ENCODE results near the gene GMDS. TPM values are rescaled to one million over a fixed set of nuclear protein-coding genes. Genes with fewer than 3 reads are reported as not detected.

The GMDS gene
- total and polyA plus RNA-seq, 2 of the 8 experiments (the other 6 are each of a cell fraction or from before 2014, with no cell fraction given) = 16.8 to 50.0 TPM

DNA sequence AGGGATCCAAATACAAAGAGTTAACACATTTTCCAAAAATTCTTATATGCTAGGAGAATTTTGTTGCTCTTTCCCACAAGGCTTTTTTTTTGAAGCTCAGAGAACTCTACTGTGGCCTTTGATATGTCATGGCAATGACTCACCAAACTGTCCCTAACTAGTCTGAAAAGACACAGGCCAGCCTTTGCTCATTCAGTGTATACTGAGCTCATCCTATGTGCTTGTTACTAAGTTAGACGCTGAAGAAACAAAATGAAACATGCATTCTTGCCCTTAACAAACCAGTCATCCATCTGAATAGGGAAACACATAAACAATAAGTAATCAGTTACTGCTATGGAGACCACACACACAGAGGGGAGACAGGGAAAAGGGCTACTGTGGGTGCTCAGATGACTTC, 343.8 kb downstream of the GMDS start:
- H3K36me3 ChIP-seq (ENCODE audit: control insufficient read depth in 2 of 4, insufficient read depth in 4 of 4, low read length in 3 of 4) = no peaks in the 10 kb centered on the region
- peaks cover 0 to 9% (median 3%) of the 10 kb centered on the region in 4 experiments; a peak in 2 of 7 replicates for H3K4me1 ChIP-seq (replicated peaks in 1 of 4; ENCODE audit: control insufficient read depth in 3 of 4, insufficient read depth in 4 of 4, low read length in 3 of 4)
- H4K91ac ChIP-seq (replicated peaks; ENCODE audit: insufficient read length, low read length) = no peak overlapping the region
- H3K79me2 ChIP-seq (ENCODE audit: control insufficient read depth in 1 of 2, insufficient read depth in 2 of 2, low read length in 2 of 2) = no peaks in the 10 kb centered on the region
- H3K23ac ChIP-seq (ENCODE audit: insufficient read length) = no peak overlapping the region
- H2BK20ac ChIP-seq (ENCODE audit: low read length) = no peak overlapping the region
- no peak overlapping the region for H3K56ac ChIP-seq (replicated peaks; ENCODE audit: insufficient read length, low read depth, low read length)
- FAIRE-seq (no peak), DNase-seq (ENCODE audit: low read depth in 1 of 2, low spot score in 2 of 2) (no peak)
- 74% methylated on average over 1 of the region's 1 CpG; no CpG with 5 or more reads in 1 of the 2 experiments for WGBS, 2 experiments (ENCODE audit: extremely low coverage in 1 of 2, insufficient coverage in 1 of 2, insufficient read length in 1 of 2, insufficient replicate concordance in 2 of 2, low coverage in 1 of 2, low lambda C conversion rate in 2 of 2, missing lambda C conversion rate in 1 of 2)
- H3K4ac ChIP-seq (replicated peaks; ENCODE audit: insufficient read length, low read depth, low read length) = no peak overlapping the region
- TF ChIP-seq SAP30 (IDR thresholded peaks at IDR 0.05; ENCODE audit: insufficient read depth, insufficient replicate concordance, low read length) (no peak), SIRT6 (IDR thresholded peaks at IDR 0.05; ENCODE audit: low read length) (no peak), GABPA (IDR thresholded peaks at IDR 0.05; ENCODE audit: borderline replicate concordance, insufficient read depth, low read length) (no peak)
- CTCF ChIA-PET (ENCODE audit: partially characterized antibody) = interaction anchor here (1.8 kb wide), 1 partner anchor 8 kb away, joined by 7 read pairs; no protein-coding TSS in a partner anchor
- H3K79me1 ChIP-seq (ENCODE audit: low read depth, low read length) = no peaks in the 10 kb centered on the region
- H2BK120ac ChIP-seq (replicated peaks; ENCODE audit: low read depth, low read length) = no peak overlapping the region
- H3K27ac ChIP-seq (ENCODE audit: low read depth, low read length) = no peak overlapping the region
- no peak overlapping the region for H3K9ac ChIP-seq (replicated peaks in 1 of 4; ENCODE audit: extremely low read depth in 1 of 4, low read depth in 3 of 4, low read length in 3 of 4)
- H4K5ac ChIP-seq (ENCODE audit: insufficient read length, low read depth, low read length) = no peak overlapping the region
- no peaks in the 10 kb centered on the region for H4K20me1 ChIP-seq (replicated peaks in 1 of 2; ENCODE audit: control insufficient read depth in 1 of 2, insufficient read depth in 2 of 2, low read length in 2 of 2)
- POLR2A ChIA-PET (ENCODE audit: partially characterized antibody) = no interaction called here
- H2BK12ac ChIP-seq (ENCODE audit: low read depth, low read length) = no peak overlapping the region
- no peaks in the 10 kb centered on the region; the same call in 1 of the 2 replicates for H3K23me2 ChIP-seq (ENCODE audit: low read depth, low read length)
- no peak overlapping the region for H2BK5ac ChIP-seq (ENCODE audit: low read depth, low read length)
- H2AFZ ChIP-seq (ENCODE audit: low read length) = no peak overlapping the region
- H3K27me3 ChIP-seq (replicated peaks in 1 of 4; ENCODE audit: control insufficient read depth in 3 of 4, extremely low read depth in 1 of 4, insufficient read depth in 3 of 4, low read length in 3 of 4) = no peaks in the 10 kb centered on the region
- no peak overlapping the region for H3K14ac ChIP-seq (ENCODE audit: insufficient read length)
- no peak overlapping the region for H2BK15ac ChIP-seq (ENCODE audit: low read length)
- H3K4me3 ChIP-seq (ENCODE audit: extremely low read depth in 1 of 4, insufficient read depth in 2 of 4, low read depth in 3 of 4, low read length in 4 of 4) = no peak overlapping the region
- H3K18ac ChIP-seq (ENCODE audit: extremely low read depth, low read length) = no peak overlapping the region
- H3K4me2 ChIP-seq (ENCODE audit: insufficient read depth in 1 of 2, low read depth in 2 of 2, low read length in 2 of 2) = no peak overlapping the region
- no peaks in the 10 kb centered on the region for H3K9me3 ChIP-seq (ENCODE audit: insufficient read depth in 2 of 2, low read depth in 1 of 2, low read length in 1 of 2)
- H4K8ac ChIP-seq (ENCODE audit: extremely low read depth, insufficient read depth, low read length) = no peak overlapping the region
- no peak overlapping the region for H2AK5ac ChIP-seq (ENCODE audit: low read depth, low read length)
